ENCODE measurements around the gene PLAC8L1.
"Not testable (repeated sequence)": the region's sequence is repeated elsewhere in the genome, so short reads cannot be mapped to it uniquely, and the experiment has no call there.

PLAC8L1 gene, protein sequence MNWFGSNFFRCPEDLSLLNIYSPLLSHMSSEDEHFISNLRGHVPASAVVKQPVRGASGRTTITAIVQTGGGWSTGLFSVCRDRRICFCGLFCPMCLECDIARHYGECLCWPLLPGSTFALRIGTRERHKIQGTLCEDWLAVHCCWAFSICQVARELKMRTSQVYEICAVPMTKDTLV

GRCh38 chr5:146105477-146105876, at the start of gene PLAC8L1:
PLAC8L1 (minus strand) TSS chr5:146105577; CDS start chr5:146104311, 1,266 bp downstream.
- no peak for DNase-seq (ENCODE audit: low spot score)

DNA sequence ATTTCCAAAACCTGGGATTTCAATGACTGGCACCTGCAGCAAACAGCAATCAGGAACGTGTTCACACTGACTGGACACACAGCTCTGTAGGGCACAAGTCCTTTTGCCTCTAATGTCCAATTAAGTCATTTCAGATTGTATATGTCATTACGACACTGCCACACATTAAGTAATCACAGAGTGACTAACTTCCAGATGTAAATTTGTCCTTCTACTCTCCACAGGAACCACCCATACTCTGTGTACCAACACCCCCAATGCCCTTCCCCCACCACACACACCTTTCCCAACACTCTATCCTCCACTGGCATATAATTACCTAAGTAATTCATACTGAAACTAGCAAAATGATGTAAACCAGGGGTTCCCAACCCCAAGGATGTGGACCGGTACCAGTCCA, 46.6 kb upstream of the PLAC8L1 start:
- no peak for DNase-seq (ENCODE audit: low spot score)

- no peak for DNase-seq (ENCODE audit: low spot score)
Observed at GRCh38 chr5:146137967-146138403, 32.6 kb upstream of the PLAC8L1 start.

GRCh38 chr5:146130440-146131045, 25.2 kb upstream of the PLAC8L1 start:
- DNase-seq (ENCODE audit: low spot score) = peak; percentile 19

DNA sequence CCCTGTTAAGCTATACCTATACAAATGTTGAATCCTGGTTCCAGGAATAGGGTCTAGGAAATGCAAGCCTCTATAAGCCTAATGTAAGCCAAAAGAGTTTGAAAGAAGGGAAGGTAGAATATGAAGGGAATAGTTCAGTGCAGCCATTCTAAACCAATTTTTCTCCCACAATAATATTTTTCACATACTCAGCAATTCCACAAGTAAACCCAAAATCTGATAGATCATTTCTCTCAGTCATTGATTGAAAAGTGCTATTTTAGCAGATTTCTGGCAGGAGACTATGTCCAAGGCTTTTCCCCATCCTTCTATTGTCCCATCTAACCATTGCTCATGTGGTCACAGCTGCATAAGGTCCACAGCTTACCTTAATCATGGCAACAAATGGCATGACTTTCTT, 20.7 kb upstream of the PLAC8L1 start:
- DNase-seq (ENCODE audit: low spot score) = no peak

GRCh38 chr5:146124580-146124979, 19.2 kb upstream of the PLAC8L1 start:
- no peak for DNase-seq (ENCODE audit: low spot score)

GRCh38 chr5:146121451-146121850, 16.1 kb upstream of the PLAC8L1 start:
- not testable (repeated sequence) for DNase-seq (ENCODE audit: low spot score)

DNA sequence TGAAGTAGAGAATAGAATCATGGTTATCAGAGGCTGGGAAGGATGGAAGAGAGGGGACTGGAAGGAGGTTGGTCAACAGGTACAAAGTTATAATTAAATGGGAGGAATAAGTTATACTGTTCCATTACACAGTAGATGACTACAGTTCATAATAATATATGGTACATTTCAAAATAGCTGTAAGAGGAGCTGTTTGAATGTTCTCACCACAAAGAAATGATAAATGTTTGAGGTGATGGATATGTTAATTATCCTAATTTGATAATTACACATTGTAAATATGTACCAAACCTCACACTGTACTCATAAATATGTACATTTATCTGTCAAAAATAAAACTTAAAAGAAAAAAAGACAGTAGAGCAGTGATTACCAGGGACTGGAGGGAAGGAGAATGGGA, 12.9 kb upstream of the PLAC8L1 start:
- DNase-seq (ENCODE audit: low spot score) = no peak

DNA sequence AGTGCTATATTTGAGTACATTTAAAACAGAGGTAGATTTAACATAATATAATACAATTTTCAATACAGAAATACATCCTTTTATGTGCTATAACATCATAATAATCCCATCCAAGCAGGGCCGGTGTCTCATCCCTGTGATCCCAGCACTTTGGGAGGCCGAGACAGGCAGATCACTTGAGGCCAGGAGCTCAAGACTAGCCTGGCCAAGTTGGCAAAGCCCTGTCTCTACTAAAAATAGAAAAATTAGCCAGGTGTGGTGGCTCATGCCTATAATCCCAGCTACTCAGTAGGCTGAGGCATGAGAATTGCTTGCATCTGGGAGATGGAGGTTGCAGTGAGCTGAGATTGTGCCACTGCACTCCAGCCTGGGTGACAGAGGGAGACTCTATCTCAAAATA, 11.8 kb upstream of the PLAC8L1 start:
- DNase-seq (ENCODE audit: low spot score) = not testable (repeated sequence)

DNA sequence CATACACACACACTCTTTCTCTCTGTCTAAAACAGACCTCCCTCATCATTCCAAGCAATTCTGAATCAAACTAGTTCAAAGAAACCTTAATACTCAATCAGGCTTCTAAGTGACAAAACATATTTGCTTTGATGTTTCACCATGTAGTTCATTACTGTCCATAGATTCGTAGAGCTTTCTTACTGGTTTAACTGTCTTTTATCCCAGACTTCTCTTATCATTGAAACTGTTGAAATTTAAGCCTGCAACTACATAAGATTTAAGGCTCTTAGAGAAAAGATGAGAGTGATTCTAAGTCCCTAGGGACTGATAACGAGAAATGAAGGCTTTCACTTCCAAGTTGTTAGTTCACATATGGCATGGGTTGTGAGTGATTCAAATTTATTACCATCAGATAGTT, 11.0 kb upstream of the PLAC8L1 start:
- DNase-seq (ENCODE audit: low spot score) = no peak

DNA sequence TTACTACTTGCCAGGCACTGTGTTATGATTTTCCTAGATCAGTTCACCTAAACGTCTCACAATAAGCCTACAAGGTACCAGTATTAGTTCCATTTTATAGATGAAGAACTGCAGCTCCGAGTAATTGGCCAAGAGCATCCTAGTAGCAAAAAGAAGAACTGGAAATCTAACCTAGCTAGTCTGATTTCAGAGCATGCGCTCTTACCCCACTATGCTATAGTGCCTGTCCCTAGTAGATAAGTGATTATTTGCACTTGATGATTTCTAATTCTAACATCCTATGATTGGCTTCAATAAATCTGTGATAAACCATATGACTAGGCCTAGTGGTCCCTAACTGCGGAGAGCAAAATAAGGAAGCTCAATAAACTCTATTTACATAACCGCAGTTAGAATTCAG, 7.1 kb upstream of the PLAC8L1 start:
- DNase-seq (ENCODE audit: low spot score) = no peak

DNA sequence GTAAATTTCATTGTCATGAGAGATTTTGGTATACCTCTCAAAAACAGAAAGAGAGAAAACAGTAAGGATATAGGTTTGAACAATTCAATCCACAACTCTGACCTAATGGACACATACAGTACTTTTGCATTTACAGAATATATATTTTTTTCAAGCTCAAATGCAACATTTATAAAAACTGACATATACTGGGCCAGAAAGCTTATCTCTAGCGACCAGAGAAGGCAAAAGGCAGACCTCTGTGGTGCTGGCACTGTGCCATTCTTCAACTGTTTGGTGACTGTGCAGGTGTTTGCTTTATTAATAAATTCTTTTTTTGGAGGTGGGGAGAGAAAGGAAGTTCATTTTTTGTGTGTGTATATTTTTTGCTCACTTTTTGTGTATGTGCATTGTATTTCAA, 6.0 kb upstream of the PLAC8L1 start:
- no peak for DNase-seq (ENCODE audit: low spot score)

- DNase-seq (ENCODE audit: low spot score) = no peak
Observed at GRCh38 chr5:146109379-146109778, 4.0 kb upstream of the PLAC8L1 start.

GRCh38 chr5:146108870-146109269, 3.5 kb upstream of the PLAC8L1 start:
- DNase-seq (ENCODE audit: low spot score) = not testable (repeated sequence)

DNA sequence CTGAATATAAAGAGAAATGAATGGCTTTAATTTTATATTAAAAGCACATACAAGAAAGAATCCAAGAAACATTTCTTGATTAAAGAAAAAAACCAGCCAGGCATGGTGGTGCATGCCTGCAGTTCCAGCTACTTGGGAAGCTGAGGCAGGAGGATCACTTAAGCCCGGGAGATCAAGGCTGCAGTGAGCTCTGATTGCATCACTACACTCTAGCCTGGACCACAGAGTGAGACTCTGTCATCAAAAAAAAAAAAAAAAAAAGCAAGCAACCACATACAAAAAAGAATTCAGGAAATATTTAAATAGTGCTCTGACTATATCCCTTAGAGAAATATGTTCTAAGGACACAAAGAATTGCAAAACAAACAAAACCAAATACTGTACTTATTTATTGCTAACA, 2.5 kb upstream of the PLAC8L1 start:
- no peak for DNase-seq (ENCODE audit: low spot score)

DNA sequence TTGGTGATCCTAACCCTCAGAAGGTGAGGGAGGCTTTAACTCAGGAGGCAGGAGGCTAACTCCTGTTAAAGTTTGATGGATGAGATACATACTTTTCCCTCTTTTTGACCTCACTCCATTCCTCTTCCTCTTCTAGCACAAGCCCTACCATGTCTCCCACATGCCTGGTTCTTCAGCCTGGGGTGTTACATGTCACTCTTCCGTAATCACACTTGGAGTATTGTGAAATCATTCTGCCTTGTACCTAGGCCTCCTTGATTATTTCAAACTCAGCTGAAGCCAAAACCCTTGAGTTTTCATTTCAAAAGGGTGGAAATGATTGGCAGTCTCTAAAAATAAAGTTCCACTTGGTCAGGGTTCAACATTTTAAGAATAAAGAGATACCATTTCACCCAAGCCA, 1.8 kb downstream of the PLAC8L1 start:
- no peak for DNase-seq (ENCODE audit: low spot score)

DNA sequence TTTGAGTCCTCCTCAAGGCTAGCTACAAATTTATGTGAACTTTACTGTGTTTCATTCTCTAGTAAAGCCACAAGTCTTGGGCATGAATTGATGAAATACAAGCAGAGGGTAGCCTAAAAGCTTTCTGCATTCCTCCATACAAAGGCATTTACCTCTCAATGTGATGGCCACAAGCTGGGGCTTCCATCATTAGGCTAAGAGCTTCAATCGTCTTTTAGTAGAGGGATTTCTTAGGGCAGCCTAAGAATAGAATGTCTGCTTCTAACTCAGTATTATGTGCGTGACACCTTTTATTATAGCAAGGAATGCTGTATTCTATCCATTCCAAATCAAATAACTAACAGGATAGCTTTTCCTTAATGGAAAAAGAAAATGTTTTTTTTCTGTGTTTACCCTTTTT, 3.7 kb downstream of the PLAC8L1 start:
- no peak for DNase-seq (ENCODE audit: low spot score)

- DNase-seq (ENCODE audit: low spot score) = no peak
Observed at GRCh38 chr5:146098047-146098446, 7.3 kb downstream of the PLAC8L1 start.

DNA sequence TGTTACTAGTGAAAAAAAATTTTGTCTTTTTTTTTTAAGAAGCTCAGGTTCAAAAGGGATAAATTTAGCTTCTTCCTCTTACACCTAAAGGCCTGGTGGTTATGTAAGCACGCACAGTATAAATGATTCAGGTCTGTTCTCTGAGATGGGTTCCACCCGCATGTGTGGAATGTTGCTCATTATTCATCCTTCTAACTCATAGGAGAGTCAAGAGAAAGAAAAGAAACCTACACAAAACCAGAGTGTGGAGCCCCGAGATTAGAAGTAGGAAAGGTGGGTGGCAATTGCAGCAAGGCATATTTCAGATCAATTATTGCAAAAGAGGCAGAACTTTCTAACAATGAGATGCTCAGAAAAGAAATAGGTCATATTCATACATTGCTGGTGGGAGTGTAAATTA, 13.5 kb downstream of the PLAC8L1 start:
- DNase-seq (ENCODE audit: low spot score) = no peak

DNA sequence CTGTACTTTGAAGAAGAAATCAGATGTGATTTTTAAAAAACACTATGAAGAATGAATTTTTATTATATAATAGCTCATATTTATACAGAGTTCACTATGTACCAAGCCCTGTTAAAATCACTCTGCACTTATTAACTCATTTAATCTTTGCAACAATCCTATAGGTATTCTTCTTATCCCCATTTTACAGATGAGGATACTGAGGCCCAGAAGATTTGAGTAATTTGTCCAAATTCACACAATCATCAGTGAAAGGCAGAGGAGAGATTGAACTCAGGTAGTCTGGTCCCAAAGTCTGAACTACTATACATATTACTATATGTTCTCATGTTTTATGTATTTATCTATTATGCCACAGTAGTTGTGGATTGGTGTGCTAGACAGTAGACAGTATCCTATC, 16.1 kb downstream of the PLAC8L1 start:
- no peak for DNase-seq (ENCODE audit: low spot score)

GRCh38 chr5:146088098-146088497, 17.3 kb downstream of the PLAC8L1 start:
- no peak for DNase-seq (ENCODE audit: low spot score)

DNA sequence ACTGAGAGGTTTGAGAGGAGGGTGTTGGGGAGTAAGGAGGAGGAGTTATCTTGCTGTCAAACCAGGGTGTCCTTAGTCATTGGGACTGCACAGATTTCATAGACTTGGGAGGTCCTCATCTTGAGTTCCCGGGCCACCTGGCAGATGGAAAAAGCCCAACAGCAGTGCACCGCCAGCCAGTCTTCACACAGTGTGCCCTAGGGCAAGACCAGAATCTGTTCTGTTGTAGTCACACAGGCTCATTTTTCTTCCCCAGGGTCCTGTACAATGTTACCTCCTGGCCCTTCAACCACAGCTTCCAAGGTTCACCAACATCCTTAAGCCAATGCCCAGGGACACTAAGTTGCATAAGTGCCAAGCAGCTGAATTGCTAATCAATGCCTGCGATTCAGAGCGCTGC, 21.0 kb downstream of the PLAC8L1 start:
- no peak for DNase-seq (ENCODE audit: low spot score)

DNA sequence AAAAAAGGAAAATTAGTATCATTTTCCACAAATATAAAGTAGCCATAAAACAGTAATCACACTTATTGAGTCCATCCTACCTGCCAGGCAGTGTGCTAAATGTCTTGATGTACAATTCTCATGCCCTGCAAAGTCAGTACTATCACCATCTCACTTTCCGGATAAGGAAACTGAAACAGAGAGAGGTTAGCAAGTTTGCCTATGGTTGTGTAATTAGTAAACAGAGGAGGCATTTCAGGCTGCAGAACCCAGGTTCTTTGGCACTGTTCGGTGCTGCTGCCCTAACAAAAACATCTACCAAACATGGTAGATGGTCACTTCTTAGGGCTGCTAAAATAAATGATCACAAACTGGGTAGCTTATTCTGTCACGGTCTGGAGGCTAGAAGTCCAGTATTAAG, 22.6 kb downstream of the PLAC8L1 start:
- DNase-seq (ENCODE audit: low spot score) = no peak

GRCh38 chr5:146081556-146081955, 23.8 kb downstream of the PLAC8L1 start:
- no peak for DNase-seq (ENCODE audit: low spot score)

All from GM03348 (cell line).